ENCODE results near the gene CBX2. TPM values are rescaled to one million over a fixed set of nuclear protein-coding genes. Genes with fewer than 3 reads are reported as not detected.

CBX2 gene
- total RNA-seq, 1 donor: 0.86 TPM

- TF ChIP-seq, protein P1, sequence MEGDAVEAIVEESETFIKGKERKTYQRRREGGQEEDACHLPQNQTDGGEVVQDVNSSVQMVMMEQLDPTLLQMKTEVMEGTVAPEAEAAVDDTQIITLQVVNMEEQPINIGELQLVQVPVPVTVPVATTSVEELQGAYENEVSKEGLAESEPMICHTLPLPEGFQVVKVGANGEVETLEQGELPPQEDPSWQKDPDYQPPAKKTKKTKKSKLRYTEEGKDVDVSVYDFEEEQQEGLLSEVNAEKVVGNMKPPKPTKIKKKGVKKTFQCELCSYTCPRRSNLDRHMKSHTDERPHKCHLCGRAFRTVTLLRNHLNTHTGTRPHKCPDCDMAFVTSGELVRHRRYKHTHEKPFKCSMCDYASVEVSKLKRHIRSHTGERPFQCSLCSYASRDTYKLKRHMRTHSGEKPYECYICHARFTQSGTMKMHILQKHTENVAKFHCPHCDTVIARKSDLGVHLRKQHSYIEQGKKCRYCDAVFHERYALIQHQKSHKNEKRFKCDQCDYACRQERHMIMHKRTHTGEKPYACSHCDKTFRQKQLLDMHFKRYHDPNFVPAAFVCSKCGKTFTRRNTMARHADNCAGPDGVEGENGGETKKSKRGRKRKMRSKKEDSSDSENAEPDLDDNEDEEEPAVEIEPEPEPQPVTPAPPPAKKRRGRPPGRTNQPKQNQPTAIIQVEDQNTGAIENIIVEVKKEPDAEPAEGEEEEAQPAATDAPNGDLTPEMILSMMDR (IDR thresholded peaks at IDR 0.05; ENCODE audit: insufficient read depth, low read depth, low read length): no peak
- DNase-seq (ENCODE audit: low read depth): no peak
- peak overlapping the region; percentile 18 for H3K4me3 ChIP-seq (ENCODE audit: low read depth, low read length)
These were observed 11.3 kb downstream of the CBX2 start for GRCh38 chr17:79788989-79789942.

DNA sequence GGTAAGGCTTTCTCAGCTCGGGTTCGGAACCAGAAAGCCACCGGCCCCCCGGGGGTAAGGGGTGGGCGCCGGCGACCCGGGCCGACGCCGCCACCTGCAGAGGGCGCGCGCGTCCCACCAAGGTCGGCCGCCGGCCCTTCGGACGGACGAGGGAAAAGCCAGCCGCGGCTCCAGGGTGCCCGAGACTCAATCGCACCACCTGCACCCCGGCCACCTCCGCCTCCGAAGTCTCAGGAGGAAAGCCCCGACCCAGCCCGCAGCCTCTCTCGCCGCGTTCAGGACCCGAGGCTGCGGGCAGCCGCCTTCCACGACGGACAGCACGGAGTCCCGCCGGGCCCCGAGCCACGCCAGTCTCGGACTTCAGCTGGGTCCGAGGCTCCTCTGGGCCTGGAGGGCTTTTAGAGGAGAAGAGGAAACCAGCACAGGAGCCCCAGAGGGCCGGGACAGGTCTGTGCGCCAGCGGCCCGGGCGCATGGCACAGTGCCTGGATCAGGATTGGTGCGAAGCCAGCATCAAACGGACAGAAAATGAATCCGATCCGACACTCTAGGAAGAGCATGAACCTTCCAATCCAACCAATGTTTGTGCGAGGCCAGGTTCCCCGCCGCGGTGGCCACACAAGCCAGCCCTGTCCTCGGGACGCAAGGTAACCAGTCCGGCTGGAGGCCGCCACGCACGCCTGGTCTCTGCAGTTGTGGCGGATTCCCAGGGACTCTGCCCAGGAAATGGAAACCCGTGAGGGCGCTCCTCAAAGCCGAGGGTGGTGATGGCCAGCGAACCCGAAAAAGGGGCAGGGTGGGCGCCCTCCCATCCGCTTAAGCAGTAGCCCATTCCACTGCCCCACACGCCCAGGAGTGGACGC is 12.2 kb downstream of the CBX2 start:
- H3K4me3 ChIP-seq (ENCODE audit: low read depth, low read length): peak overlapping the region; percentile 18
- DNase-seq (ENCODE audit: low read depth): no peak
- TF ChIP-seq, protein P1 (IDR thresholded peaks at IDR 0.05; ENCODE audit: insufficient read depth, low read depth, low read length): peak; percentile 72

GRCh38 chr17:79790805-79791734 is 13.1 kb downstream of the CBX2 start:
- H3K4me3 ChIP-seq (ENCODE audit: low read depth, low read length): no peak overlapping the region
- TF ChIP-seq, protein P1 (IDR thresholded peaks at IDR 0.05; ENCODE audit: insufficient read depth, low read depth, low read length): no peak
- no peak for DNase-seq (ENCODE audit: low read depth)

DNA sequence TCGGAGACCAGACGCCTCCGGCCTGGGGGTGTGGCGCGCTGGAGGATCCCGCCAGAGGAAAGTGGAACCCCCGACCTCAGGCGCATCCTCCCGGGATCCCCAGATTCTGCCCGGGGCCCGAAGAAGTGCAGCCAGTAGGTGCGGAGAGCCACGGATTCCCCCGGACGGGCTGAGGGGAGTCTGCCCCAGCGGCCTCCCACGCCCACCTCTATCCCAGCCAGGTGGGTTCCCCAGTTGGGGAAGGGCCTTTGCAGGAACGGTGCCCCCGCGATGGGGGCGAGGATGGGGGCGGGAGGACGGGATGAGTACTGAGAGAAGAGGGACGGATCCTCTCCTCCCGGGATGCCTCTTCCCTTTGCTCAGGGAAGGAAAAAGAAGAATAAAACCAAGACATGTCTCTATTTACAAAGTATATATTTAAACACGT is 13.8 kb downstream of the CBX2 start:
- no peak overlapping the region for H3K4me3 ChIP-seq (ENCODE audit: low read depth, low read length)
- DNase-seq (ENCODE audit: low read depth): no peak
- TF ChIP-seq, protein P1 (IDR thresholded peaks at IDR 0.05; ENCODE audit: insufficient read depth, low read depth, low read length): no peak

DNA sequence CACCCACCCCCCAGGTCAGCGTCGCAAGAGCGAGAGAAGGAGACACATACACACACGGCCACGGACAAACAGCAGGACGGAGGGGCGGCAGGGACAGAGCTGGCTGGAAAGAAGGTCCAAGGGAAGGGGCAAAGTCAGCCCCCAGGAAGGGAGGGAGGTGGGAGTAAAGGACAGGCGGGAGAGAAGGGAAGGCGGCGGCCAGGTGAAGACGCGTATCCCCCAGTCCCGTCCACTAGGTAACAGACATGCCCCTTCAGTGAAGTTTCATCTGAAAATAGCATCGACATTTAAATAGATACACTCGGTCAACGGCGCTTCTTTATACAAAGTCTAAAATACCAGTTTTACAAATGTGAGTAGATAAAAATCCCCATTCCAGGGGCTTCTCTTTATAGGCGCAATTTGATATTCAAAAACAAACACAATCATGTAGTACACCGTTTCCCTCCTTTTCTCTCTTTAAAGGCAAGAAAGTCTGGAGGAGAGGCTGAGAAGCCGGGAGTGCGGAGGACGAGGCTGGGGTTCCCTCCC is 14.5 kb downstream of the CBX2 start:
- H3K4me3 ChIP-seq (ENCODE audit: low read depth, low read length): peak overlapping the region; percentile 58
- TF ChIP-seq, protein P1 (IDR thresholded peaks at IDR 0.05; ENCODE audit: insufficient read depth, low read depth, low read length): no peak
- no peak for DNase-seq (ENCODE audit: low read depth)
